Measurements from ENCODE around the gene PPIC.

PPIC gene

DNA sequence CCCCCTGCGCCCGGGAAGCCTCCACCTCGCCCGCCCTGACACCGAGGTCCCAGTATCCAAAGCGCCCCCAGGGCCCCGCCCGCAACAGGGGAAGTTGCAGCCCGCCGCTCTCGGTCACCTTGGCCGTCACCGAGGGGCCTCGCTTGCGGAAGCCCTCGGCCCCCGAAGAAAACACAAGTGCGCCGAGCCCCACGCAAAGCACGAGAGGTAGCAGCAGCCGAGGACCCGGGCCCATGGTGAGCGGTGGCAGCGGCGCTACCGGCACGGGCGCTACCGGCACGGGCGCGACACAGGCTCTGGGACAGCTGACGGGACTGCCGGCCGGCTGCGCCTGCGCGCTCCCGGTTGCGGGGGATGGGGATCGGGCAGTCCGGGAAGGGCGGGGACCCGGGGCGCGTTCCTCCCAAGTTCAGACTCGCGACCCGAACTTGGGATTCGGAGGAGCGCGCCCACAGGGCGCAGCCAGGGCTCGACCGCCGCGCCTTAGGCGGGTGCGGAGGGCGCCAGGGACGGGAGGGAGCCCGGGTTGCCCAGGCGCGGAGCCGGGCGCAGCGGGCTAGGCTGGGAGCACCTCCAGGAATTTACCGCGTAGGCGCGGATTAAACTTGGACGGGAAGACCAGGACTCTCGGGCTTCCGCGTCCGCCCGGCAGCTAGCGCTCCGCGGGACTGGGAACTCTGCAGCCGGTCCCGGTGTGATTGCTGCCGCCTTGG, at the start of gene PPIC:
Gene PPIC (minus strand): TSS at position 335 of the 713 bp plus-strand sequence. CDS start 100 bp downstream, at position 235.
- peak in 50 of 58 donors; percentile 7 to 69 (median 44) for DNase-seq

DNA sequence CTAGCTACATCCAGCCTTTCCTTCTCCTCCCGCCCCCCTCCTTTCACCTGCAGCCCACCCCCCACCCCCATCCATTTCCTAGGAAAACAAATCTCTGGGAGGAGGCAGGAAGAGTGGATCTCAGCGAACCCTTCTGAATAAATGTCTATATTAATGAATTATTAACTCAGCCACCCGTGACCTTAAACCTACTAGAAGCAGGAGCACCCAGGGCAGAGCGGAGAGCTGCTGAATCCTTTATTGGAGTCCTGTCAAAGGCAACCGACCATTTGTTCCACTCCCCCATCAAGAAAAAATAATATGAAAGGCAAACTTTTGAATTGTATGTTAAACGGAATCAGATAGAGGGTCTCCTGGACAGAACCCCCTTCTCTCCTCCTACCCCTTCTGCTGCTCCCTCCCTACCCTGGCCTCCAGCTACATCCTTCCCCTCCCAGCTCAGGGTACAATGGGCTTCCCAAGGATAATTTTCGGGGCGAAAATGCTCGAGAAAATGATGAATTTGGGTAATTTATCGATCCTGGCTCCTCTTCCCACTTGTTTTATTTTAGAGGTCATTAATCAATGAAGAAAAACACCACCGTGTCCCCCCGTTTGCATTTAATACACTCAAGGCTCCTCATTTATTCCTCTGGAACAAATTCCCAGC, 49.2 kb upstream of the PPIC start:
- DNase-seq: no peak

DNA sequence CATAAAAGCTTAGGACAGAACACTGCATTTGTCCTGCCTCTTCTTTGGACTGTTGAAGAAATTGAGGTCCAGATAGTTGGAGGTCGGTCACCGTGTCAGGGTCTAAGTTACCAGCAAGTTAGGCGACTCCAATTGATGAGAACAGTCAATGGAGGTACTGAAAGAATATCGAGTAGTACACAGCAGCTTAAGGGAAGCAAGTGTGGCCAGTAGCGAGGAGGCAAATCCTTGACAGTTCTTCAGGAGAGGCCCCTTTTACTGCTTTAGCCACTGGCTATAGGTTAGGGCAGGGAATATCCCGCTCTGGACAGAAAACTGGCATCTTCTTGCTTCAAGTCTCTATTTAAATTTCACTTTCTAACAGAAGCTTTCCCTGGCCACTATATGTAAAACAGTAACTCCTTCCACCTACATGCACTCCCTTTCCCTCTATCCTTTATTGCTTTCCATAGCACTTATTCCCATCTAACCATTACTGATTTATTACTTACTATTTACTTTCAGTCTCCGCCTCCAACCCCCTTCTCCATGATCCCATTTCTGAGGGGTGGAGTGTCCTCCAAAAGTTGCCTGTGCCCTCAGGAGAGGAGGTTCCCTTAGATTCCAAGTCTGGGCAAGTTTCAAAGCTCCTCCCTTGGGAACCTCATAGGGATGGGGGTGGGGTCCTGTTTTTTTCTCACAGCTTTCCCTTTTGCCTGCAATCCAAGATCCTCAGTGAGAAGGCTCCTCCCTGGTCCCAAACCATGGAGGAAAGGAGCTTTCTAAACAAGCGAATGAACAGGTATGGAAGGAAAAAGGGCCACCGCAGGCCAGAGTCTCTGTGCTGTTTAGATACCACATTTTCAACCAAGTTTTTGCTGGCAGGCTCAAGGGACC, 48.4 kb upstream of the PPIC start:
- no peak for DNase-seq

DNA sequence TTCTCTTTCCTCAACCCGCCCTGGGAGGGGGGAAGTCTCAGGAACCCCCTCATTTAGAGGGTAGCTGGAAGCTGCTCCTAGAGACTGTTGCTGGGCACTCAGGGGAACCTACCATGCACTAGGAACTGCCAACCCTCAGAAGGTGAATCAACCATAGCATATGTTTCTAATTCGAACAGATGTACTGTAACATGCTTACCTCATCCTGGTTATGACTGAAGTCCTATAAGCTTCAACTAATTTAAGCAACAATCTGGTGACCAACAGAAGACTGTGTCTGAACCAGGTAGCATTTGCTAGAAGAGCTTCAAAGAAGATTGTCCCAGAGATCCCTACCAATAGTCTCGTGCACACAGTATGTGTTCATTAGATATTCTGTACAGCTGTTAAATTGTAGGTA, 46.8 kb upstream of the PPIC start:
- DNase-seq: no peak

DNA sequence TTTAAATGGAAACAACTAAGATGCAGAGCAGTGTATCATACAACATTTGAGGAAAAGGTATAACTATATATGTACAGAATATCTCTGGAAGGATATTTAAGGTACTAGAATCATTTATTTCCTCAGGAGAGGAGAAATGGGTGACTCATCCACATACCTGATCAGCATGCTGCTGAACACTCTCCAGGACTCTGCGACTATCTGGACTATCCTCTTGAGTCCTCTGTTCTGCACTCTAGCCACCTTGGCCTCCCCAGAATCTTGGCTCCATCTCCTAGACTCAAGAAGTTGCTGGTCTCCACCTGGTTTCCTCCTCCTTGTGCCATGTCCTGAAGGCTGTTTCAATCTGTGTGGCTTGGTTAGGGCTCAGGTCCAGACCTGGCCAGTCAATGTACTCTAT, 43.7 kb upstream of the PPIC start:
- DNase-seq: no peak

- DNase-seq: no peak
Observed at GRCh38 chr5:123075521-123076163, 39.1 kb upstream of the PPIC start.

- DNase-seq: no peak
Observed at GRCh38 chr5:123068368-123068938, 31.9 kb upstream of the PPIC start.

- DNase-seq: no peak
Observed at GRCh38 chr5:123066016-123066415, 29.5 kb upstream of the PPIC start.

DNA sequence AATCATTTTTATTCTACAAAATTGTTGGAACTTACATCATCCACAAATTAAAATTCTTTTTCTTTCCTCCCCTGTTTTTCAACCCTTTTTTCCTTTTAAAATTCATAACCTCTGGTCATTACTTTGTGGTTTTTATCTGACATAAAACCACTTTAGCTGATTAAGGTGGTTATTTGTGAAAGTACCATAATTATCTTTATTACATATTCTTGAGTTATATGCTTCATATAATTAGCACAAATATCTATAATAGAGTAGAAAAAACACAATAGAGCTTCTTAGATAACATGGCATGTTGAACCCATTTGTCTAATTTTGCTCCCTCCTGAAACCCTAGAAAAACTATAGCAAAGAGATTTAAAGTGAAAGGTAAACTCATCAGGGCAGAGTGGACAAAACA, 22.9 kb upstream of the PPIC start:
- no peak for DNase-seq

- no peak for DNase-seq
Observed at GRCh38 chr5:123051206-123051605, 14.7 kb upstream of the PPIC start.

DNA sequence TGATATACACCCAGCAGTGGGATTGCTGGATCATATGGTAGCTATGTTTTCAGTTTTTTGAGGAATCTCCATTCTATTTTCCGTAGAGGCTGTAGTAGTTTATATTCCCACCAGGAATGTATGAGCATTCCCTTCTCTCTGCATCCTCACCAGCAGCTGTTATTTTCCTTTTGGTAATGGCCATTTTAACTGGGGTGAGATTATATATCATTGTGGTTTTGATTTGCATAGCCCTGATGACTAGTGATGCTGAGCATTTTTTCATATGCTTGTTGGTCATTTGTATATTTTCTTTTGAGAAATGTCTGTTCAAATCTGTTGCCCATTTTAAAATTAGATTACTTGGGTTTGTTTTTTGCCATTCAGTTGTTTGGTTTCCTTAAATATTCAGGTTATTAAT, 11.2 kb upstream of the PPIC start:
- no peak for DNase-seq

DNA sequence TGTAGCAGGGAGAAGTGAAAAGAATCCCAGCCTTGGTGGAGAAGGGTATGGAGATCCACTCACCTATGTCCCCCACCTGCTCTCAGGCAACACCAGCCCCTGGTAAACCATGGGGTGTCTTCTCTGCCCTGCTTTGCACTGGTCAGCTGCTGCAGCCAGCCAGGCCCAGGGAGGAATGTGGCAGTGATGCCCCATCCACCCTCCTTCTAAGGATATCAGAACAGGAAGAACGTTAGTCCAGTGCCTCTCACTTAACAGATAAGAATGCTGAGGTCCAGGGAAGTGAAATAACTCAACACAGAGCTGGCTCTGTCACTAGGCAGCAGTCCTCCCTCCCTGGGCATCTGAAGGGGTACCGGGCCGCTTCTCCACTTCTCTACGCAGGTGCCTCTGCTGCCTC, 9.7 kb upstream of the PPIC start:
- DNase-seq: no peak

GRCh38 chr5:123044926-123045617, 8.5 kb upstream of the PPIC start:
- DNase-seq: no peak

DNA sequence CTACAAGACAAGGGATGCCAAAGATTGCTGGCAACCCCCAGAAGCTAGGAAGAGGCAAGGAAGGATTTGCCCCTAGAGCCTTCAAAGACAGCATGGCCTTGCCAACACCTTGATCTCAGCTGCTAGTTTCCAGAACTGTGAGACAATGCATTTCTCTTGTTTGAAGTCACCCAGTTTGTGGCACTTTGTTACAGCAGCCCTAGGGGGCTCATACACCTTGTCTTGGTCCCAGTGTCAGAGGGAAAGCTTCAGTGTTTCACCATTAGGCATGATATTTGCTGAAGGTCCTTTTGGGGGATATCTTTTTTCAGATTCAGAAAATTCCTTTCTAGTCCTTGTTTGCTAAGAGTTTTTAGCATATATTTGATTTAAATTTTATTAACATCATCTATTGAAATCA, 3.1 kb upstream of the PPIC start:
- no peak for DNase-seq

- no peak for DNase-seq
Observed at GRCh38 chr5:123037104-123037418, 536 bp upstream of the PPIC start.

DNA sequence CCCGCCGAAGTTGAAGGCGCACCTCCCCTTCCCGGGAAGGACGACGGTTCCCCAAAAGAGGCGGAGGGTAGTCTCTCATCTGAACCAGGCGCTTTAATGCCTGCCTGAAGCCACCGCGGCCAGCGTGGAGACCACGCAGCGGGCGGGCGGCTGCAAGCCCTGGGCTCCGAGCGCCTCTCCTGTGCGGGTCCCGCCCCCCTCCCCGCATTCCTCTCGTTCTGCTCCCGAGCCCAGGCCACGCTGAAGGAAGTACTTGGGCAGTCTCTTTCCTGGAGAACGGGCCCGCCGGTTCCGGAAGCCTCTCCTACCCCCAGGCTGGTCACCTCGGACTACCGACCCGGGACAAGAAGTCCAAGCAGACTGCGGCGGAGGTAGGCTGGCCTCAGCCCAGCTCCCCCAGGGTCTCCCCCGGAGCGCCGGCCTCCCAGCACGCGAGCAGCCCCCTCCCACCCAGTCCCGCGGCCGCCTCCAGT, 571 bp downstream of the PPIC start:
- DNase-seq: peak in 20 of 58 donors; percentile 11 to 45 (median 33)

DNA sequence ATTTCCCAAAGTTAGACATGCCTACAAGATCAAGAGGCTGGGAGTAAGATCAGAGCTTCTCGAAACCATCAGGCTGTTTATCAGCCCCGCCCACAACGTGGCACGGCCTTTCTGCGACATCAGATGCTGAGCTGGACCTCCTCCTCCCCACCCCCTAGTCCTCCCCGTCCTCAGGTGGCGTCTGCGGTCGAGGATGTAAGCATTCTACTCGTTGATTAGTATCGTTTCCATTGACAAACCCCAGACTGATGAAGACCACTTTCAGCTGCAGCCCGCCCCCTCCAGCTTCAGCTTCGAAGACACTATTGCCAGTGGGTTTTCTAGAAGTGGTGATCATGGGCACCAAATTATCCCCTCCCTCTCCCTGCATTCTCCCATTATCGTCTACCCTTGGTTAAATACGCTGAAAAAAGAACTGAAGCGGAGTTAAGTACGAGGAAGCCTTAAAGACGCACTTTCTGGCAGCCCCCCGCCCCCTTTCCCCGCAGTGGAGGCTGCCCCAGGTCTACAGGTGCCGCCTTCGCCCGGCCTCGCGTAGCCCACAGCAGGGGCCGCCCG, 1.1 kb downstream of the PPIC start:
- peak in 1 of 58 donors; percentile 0 for DNase-seq

- no peak for DNase-seq
Observed at GRCh38 chr5:123033157-123033671, 3.3 kb downstream of the PPIC start.

GRCh38 chr5:123028222-123028621, 8.3 kb downstream of the PPIC start:
- no peak for DNase-seq

GRCh38 chr5:123014689-123015088, 21.8 kb downstream of the PPIC start:
- DNase-seq: no peak
